SK-N-MC (cell line): ENCODE results near the gene LCN10.
A peak's percentile ranks its signal among the peaks of the same experiment; 100 is the strongest.
"Not testable (repeated sequence)": the region's sequence is repeated elsewhere in the genome, so short reads cannot be mapped to it uniquely, and the experiment has no call there.

ENCODE experiments used
- DNase-seq: peaks from one replicate; pipeline ENCODE4 v3.0.0-alpha.2; 2011; ENCODE audit warnings: low read depth, low spot score
- H3K27ac ChIP-seq: fragments of 200-600 bp; sonication (generic); 2 replicates; pipeline ENCODE4 v1.5.1; 2016; ENCODE audit warnings: mixed run types
- H3K36me3 ChIP-seq: fragments of 200-600 bp; sonication (generic); 2 replicates; pipeline ENCODE4 v1.6.1; 2017; ENCODE audit warnings: antibody characterized with exemption, low read length, mixed read lengths; ENCODE audit not compliant: insufficient read depth
- H3K4me3 ChIP-seq: fragments of 200-600 bp; sonication (generic); 2 replicates; pipeline ENCODE4 v1.5.1; 2016
- H3K9ac ChIP-seq: fragments of 200-600 bp; sonication (generic); 2 replicates; pipeline ENCODE4 v1.8.0; 2017; ENCODE audit warnings: mixed run types, mixed read lengths; ENCODE audit not compliant: insufficient read length
- H3K9me3 ChIP-seq: fragments of 200-600 bp; sonication (generic); 2 replicates; pipeline ENCODE4 v1.6.1; 2017; ENCODE audit warnings: low read depth, mild to moderate bottlenecking, antibody characterized with exemption, low read length, moderate library complexity, mixed read lengths
- EZH2 ChIP-seq: fragments of 200-600 bp; sonication (generic); IDR thresholded peaks from one replicate; pipeline ENCODE4 v1.6.1; 2017; ENCODE audit warnings: antibody characterized with exemption
- FOXP2 ChIP-seq: optimal IDR thresholded peaks from 2 replicates; pipeline ENCODE3; 2011; ENCODE audit warnings: mild to moderate bottlenecking, moderate library complexity; ENCODE audit not compliant: insufficient read depth; ENCODE audit errors: extremely low read length, control extremely low read depth
- POLR2AphosphoS5 ChIP-seq: IDR thresholded peaks from 2 replicates; pipeline ENCODE4 v1.6.1; 2012; ENCODE audit warnings: mild to moderate bottlenecking, low read depth, low read length, borderline replicate concordance

The LCN10 gene

DNA sequence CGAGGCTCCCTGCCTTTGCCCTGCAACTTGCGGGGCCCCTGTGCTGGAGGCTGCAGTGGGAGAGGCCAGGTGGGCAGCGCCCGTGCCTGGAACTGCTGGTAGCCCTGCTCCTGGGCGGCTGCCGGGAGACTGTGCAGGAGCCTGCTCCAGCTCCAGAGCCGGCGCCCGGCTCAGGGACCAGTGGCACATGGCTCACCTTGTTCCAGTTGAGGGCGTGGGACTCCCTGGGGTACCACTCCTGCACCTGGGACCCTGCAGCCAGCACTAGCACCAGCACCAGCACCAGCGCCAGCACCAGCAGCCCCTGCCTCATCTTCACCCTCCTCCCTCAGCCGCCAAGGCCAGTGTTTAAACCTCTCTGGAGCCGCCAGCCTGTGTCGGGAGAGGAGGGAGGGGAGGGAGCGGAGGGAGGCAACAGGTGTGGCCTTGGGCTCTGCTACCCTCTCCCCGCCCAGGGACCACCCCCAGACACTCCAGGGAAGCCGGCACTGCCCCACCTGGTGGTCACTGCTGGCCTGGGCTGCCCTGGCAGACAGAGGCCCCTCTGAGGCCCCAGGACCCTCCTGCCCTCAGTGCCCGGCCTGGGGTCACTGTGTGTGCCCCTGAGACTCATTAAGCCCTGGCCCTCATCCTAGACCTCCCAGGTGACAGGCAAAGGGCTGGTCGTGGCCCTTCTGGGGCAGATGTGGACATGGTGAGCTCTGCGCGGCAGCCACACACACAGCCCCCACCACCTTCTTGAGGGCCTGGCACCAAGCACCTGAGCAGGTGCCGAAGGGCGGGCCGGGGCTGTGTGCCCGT is at the start of gene LCN10:
Gene LCN10 (minus strand): TSS at position 350 of the 801 bp plus-strand sequence. CDS start 37 bp downstream, at position 313.
- H3K36me3 ChIP-seq = no peaks in the 10 kb centered on the region
- no peaks in the 10 kb centered on the region for H3K9me3 ChIP-seq
- H3K27ac ChIP-seq = no peak within 1 kb of the TSS
- H3K9ac ChIP-seq = no peak within 1 kb of the TSS
- DNase-seq = no peak
- H3K4me3 ChIP-seq = peak within 1 kb of the TSS; percentile 62
- no peak for TF ChIP-seq POLR2AphosphoS5
- no peak for TF ChIP-seq FOXP2
- no peak for TF ChIP-seq EZH2

DNA sequence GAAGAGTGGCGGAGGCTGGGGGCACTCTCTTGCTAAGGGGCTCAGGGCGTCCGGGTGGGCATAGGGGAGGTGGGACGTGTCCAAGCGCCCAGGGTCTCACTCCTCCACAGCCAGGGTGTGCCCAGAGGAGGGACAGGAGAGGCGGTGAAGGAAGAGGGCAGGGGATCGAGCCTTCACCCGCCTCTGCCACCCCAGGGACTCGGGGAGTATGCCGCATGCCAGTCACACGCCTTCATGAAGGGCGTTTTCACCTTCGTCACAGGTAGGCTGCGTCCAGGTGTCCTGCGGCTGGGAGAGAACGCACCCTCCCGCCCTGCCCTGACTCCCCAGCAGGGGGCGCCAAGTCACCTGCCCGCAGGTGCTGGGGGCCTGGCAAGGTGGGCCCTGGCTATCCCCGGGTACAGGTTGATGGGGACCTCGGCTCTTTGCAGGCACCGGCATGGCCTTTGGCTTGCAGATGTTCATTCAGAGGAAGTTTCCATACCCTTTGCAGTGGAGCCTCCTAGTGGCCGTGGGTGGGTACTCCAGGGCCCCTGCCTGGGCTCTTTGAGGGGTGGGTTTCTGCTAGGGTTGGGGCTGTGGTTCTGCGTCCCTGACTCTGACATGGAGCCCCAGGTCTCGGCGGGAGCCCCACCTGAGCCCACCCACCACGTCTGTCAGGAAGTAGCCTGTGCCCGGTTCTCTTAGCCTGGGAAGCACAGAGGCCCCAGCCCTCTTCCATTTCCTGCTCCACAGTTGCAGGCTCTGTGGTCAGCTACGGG is 49.0 kb upstream of the LCN10 start:
- H3K9ac ChIP-seq = peak overlapping the region; percentile 93
- H3K4me3 ChIP-seq = peak overlapping the region; percentile 97
- TF ChIP-seq FOXP2 (no peak), EZH2 (no peak), POLR2AphosphoS5 (no peak)
- no peak for DNase-seq
- H3K27ac ChIP-seq = peak overlapping the region; percentile 70
- H3K9me3 ChIP-seq = no peaks in the 10 kb centered on the region
- H3K36me3 ChIP-seq = no peaks in the 10 kb centered on the region

DNA sequence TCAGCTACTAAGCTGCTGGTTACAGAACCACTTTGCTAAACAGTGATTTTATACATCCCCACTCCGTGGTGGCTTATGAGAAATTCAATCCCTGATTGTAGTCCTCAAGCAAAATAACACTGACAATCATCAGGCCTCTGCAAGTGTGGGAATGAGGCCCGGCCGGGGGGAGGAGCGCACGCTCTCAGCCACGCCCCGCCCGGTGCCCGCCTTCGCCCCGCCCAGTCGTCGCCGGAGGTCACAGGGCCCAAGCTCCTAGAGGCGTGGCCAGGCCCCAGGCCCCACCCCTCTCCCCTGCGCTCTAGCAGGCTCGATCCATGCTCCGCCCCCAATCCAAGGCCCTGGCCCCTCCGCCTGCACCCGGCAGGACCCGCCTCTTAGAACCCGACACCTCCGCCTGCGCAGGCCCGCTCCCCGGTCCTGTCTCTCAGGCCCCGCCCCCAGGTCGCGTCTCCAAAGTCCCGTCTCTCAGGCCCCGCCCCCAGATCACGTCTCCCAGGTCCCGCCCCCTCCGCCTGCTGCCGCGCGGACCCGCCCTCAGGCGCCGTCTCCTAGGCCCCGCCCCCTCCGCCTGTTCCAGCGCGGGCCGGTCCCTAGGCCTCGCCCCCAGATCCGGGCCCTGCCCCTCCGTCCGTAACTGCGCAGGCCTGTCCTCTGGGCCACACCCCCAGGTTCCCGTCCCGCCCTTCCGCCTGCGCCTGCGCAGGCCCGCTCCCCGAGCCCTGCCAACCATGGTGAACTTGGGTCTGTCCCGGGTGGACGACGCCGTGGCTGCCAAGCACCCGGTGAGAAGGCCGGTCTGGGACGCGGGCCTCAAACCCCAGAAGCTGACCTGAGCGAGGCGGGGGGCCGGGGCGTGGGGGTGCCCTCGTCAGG is 48.1 kb upstream of the LCN10 start, which contains the start of gene TMEM141:
Gene TMEM141 (plus strand): TSS at position 705 of the 876 bp plus-strand sequence. CDS start 27 bp downstream, at position 732.
- TF ChIP-seq EZH2 (no peak), POLR2AphosphoS5 (peak; percentile 94)

DNA sequence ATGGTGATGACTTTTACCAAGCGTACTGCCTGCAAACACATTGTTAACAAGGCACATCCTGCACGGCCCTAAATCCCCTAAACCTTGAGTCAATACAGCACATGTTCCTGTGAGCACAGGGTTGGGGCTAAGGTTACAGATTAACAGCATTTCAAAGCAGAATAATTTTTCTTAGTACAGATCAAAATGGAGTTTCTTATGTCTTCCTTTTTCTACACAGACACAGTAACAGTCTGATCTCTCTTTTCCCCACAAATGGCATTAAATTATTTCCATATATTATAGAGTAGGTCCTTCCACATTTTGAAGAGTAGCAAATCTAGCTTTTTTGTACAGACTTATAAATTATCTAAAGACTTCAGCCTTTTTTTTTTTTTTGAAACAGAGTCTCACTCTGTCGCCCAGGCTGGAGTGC is 46.8 kb upstream of the LCN10 start:
- H3K9me3 ChIP-seq = no peaks in the 10 kb centered on the region
- no peaks in the 10 kb centered on the region for H3K36me3 ChIP-seq
- TF ChIP-seq POLR2AphosphoS5 (no peak), EZH2 (no peak), FOXP2 (no peak)
- no peak overlapping the region for H3K27ac ChIP-seq
- H3K9ac ChIP-seq = no peak overlapping the region
- no peak overlapping the region for H3K4me3 ChIP-seq
- DNase-seq = no peak

More for the DNA sequence above, 48.1 kb upstream of the LCN10 start, which contains the start of gene TMEM141:
- Histone ChIP-seq H3K36me3 (no peaks in the 10 kb centered on the region), H3K27ac (peak within 1 kb of the TSS; percentile 83), H3K4me3 (peak within 1 kb of the TSS; percentile 97), H3K9ac (peak within 1 kb of the TSS; percentile 93), H3K9me3 (no peaks in the 10 kb centered on the region)
- DNase-seq = peak; percentile 89

DNA sequence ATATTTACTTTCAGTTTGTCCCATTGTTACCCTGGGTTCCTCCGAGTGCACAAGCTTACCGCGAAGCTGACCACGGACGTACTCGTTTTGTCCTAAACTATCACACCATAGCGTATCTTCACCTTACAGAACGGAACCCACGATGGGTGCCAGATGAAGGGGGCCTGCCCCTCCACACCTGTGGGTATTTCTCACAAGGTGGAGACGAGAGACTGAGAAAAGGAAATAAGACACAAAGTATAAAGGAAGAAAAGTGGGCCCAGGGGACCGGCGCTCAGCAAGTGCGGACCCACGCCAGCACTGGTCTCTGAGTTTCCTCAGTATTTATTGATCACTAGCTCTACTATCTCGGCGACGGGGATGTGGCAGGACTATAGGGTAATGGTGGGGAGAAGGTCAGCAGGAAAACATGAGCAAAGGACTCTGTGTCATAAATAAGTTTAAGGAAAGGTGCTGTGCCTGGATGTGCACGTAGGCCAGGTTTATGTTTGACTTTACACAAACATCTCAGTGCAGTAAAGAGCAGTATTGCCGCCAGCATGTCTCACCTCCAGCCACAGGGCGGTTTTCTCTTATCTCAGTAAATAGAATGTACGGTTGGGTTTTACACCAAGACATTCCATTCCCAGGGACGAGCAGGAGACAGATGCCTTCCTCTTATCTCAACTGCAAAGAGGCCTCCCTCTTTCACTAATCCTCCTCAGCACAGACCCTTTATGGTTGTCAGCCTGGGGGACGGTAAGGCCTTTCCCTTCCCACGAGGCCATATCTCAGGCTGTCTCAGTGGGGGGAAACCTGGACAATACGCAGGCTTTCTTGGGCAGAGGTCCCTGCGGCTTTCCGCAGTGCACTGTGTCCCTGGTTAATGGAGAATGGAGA is 46.1 kb upstream of the LCN10 start:
- DNase-seq, H3K9me3 ChIP-seq, H3K36me3 ChIP-seq, H3K4me3 ChIP-seq, H3K9ac ChIP-seq, H3K27ac ChIP-seq: not testable (repeated sequence)

DNA sequence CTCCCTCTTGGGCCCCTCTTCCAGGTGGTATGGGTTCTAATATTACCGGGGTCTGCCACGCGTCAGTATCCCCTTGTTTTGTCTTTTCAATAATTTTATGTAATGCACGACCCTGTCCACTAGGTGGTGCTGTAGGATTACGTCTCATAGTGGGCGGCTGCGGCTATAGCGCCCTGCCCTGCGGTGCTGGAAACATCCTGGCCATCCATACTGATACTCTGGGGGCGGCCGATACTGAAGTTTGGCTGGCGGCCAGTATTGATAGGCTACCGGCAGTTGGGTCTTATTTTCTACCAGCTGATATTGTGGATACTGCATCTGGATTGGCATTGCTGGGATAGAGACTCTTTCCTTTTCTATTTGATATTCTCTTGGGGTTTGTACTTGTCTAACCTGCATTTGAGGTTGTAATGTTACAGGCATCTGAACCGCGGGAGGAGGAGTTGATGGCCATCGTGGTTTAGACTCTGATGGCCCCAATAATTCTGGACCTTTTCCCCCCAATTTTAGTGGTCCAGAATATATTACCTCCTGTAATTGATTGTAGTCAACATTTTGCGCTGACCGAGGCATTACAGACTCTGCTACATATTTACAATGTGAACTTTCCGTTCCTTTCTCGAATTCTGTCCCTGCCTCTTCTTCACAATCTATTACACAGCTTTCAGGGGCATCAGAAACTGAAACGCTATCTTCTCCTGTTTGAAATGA is 45.1 kb upstream of the LCN10 start:
- no peak for DNase-seq
- Histone ChIP-seq H3K27ac (no peak overlapping the region), H3K36me3 (no peaks in the 10 kb centered on the region), H3K9ac (no peak overlapping the region), H3K4me3 (peak overlapping the region; percentile 44), H3K9me3 (no peaks in the 10 kb centered on the region)
- no peak for TF ChIP-seq FOXP2
- no peak for TF ChIP-seq EZH2
- no peak for TF ChIP-seq POLR2AphosphoS5

DNA sequence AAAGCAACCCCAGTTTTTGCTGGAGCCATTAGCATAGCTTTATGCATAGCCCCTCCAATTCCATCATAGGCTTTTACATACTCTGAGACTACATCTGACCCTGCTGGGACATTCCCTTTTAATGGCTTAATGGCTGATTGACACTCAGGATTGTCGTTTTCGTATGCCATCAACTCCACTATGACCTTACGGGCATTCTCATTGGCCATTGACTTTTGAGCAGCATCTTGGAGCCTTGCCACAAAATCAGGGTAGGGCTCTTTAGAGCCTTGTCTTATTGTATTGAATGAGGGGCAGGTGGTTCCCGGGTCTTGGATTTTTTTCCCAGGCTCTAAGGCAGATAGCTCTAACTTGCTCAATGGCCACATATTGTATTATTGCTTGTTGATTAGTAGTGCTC is 44.2 kb upstream of the LCN10 start:
- not testable (repeated sequence) for H3K36me3 ChIP-seq, H3K9ac ChIP-seq, H3K27ac ChIP-seq, DNase-seq, H3K9me3 ChIP-seq, H3K4me3 ChIP-seq
